ENCODE data around the gene GET3.

The GET3 gene

GRCh38 chr19:12763100-12763499 lies 25.8 kb downstream of the GET3 start:
- Histone ChIP-seq H3K36me3 (replicated peaks; ENCODE audit: insufficient read depth, low read length) (no peaks in the 10 kb centered on the region), H4K20me1 (ENCODE audit: insufficient read depth, low read length) (no peaks in the 10 kb centered on the region), H3K9me3 (replicated peaks; ENCODE audit: insufficient read depth, low read length) (no peaks in the 10 kb centered on the region), H3K79me2 (ENCODE audit: low read length) (no peaks in the 10 kb centered on the region), H3K27ac (ENCODE audit: low read length) (no peak overlapping the region), H2AFZ (ENCODE audit: low read length) (no peak overlapping the region), H3K9me2 (replicated peaks; ENCODE audit: insufficient read depth, low read length) (no peaks in the 10 kb centered on the region), H3F3A (ENCODE audit: insufficient read depth, low read length) (no peaks in the 10 kb centered on the region), H3K4me3 (ENCODE audit: low read length) (no peak overlapping the region), H3K4me1 (ENCODE audit: low read length) (peaks cover 3% of the 10 kb centered on the region; the same call in 1 of the 2 replicates), H3K4me2 (ENCODE audit: low read depth, low read length) (no peak overlapping the region), H3K27me3 (replicated peaks; ENCODE audit: insufficient read depth, low read length) (no peaks in the 10 kb centered on the region), H3K9ac (ENCODE audit: low read length) (no peak overlapping the region)
- TF ChIP-seq EZH2 (optimal IDR thresholded peaks at IDR 0.05; ENCODE audit: low read depth, low read length) (no peak), CTCF (IDR thresholded peaks at IDR 0.05; ENCODE audit: low read length) (no peak), EZH2phosphoT487 (IDR thresholded peaks at IDR 0.05; ENCODE audit: low read length) (no peak)
- no peak for DNase-seq

- Histone ChIP-seq H3K27ac (ENCODE audit: low read length) (no peak overlapping the region), H3K4me3 (ENCODE audit: low read length) (no peak overlapping the region), H3F3A (ENCODE audit: insufficient read depth, low read length) (no peaks in the 10 kb centered on the region), H2AFZ (ENCODE audit: low read length) (no peak overlapping the region), H3K36me3 (replicated peaks; ENCODE audit: insufficient read depth, low read length) (no peaks in the 10 kb centered on the region), H3K9me3 (replicated peaks; ENCODE audit: insufficient read depth, low read length) (no peaks in the 10 kb centered on the region), H3K27me3 (replicated peaks; ENCODE audit: insufficient read depth, low read length) (no peaks in the 10 kb centered on the region), H3K9me2 (replicated peaks; ENCODE audit: insufficient read depth, low read length) (no peaks in the 10 kb centered on the region), H3K9ac (ENCODE audit: low read length) (no peak overlapping the region), H3K4me2 (ENCODE audit: low read depth, low read length) (no peak overlapping the region), H4K20me1 (ENCODE audit: insufficient read depth, low read length) (no peaks in the 10 kb centered on the region), H3K4me1 (ENCODE audit: low read length) (peaks cover 6% of the 10 kb centered on the region; the same call in 1 of the 2 replicates), H3K79me2 (ENCODE audit: low read length) (no peaks in the 10 kb centered on the region)
- no peak for DNase-seq
- TF ChIP-seq EZH2phosphoT487 (IDR thresholded peaks at IDR 0.05; ENCODE audit: low read length): no peak
- TF ChIP-seq EZH2 (optimal IDR thresholded peaks at IDR 0.05; ENCODE audit: low read depth, low read length): no peak
- TF ChIP-seq CTCF (IDR thresholded peaks at IDR 0.05; ENCODE audit: low read length): no peak
Observed at GRCh38 chr19:12764698-12765097, 27.4 kb downstream of the GET3 start.

- H2AFZ ChIP-seq (ENCODE audit: low read length): peak overlapping the region; percentile 85
- TF ChIP-seq CTCF (IDR thresholded peaks at IDR 0.05; ENCODE audit: low read length): peak; percentile 90
- TF ChIP-seq EZH2 (optimal IDR thresholded peaks at IDR 0.05; ENCODE audit: low read depth, low read length): no peak
- TF ChIP-seq EZH2phosphoT487 (IDR thresholded peaks at IDR 0.05; ENCODE audit: low read length): no peak
- H4K20me1 ChIP-seq (ENCODE audit: insufficient read depth, low read length): no peaks in the 10 kb centered on the region
- H3K27me3 ChIP-seq (replicated peaks; ENCODE audit: insufficient read depth, low read length): no peaks in the 10 kb centered on the region
- H3F3A ChIP-seq (ENCODE audit: insufficient read depth, low read length): no peaks in the 10 kb centered on the region
- H3K27ac ChIP-seq (ENCODE audit: low read length): no peak overlapping the region
- H3K4me2 ChIP-seq (ENCODE audit: low read depth, low read length): peak overlapping the region; percentile 99
- H3K9ac ChIP-seq (ENCODE audit: low read length): no peak overlapping the region; the same call in 1 of the 2 replicates
- H3K79me2 ChIP-seq (ENCODE audit: low read length): no peaks in the 10 kb centered on the region
- no peaks in the 10 kb centered on the region for H3K9me3 ChIP-seq (replicated peaks; ENCODE audit: insufficient read depth, low read length)
- DNase-seq: peak; percentile 65
- H3K4me3 ChIP-seq (ENCODE audit: low read length): peak overlapping the region; percentile 63
- no peaks in the 10 kb centered on the region for H3K36me3 ChIP-seq (replicated peaks; ENCODE audit: insufficient read depth, low read length)
- H3K4me1 ChIP-seq (ENCODE audit: low read length): peaks cover 10% of the 10 kb centered on the region
- no peaks in the 10 kb centered on the region for H3K9me2 ChIP-seq (replicated peaks; ENCODE audit: insufficient read depth, low read length)
Observed at GRCh38 chr19:12766051-12766521, 28.8 kb downstream of the GET3 start.

Data from MM.1S (cell line).